ENCODE results near the gene OR5AR1.
"Not testable (repeated sequence)": the region's sequence is repeated elsewhere in the genome, so short reads cannot be mapped to it uniquely, and the experiment has no call there.

Gene OR5AR1

GRCh38 chr11:56659755-56660154, 3.7 kb upstream of the OR5AR1 start:
- no peak overlapping the region for H3K4me3 ChIP-seq (ENCODE audit: low read depth, low read length)
- DNase-seq (ENCODE audit: low read depth), result no peak
- no peak for TF ChIP-seq CTCF (conservative IDR thresholded peaks at IDR 0.05; ENCODE audit: low read depth, low read length)

DNA sequence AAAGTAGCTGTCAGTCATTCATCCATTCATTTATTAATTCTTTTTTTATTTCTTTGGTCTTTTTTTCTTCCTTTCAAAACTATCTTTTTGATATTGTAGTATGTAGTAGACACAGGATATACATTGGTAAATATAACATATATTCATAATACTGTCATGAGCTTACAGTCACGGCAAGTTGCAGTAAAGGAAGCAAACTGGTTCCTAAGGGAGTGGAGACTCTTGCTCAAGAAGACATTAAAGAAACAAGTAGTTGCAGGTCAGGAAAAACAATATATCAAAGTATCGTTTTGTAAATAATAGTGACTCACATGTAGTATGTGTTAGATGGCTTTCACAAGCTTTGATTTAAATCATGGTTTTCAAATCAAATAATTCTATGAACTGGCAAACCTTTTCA, 7.5 kb downstream of the OR5AR1 start:
- no peak for DNase-seq (ENCODE audit: low read depth)
- no peak for TF ChIP-seq CTCF (conservative IDR thresholded peaks at IDR 0.05; ENCODE audit: low read depth, low read length)
- no peak overlapping the region for H3K4me3 ChIP-seq (ENCODE audit: low read depth, low read length)

DNA sequence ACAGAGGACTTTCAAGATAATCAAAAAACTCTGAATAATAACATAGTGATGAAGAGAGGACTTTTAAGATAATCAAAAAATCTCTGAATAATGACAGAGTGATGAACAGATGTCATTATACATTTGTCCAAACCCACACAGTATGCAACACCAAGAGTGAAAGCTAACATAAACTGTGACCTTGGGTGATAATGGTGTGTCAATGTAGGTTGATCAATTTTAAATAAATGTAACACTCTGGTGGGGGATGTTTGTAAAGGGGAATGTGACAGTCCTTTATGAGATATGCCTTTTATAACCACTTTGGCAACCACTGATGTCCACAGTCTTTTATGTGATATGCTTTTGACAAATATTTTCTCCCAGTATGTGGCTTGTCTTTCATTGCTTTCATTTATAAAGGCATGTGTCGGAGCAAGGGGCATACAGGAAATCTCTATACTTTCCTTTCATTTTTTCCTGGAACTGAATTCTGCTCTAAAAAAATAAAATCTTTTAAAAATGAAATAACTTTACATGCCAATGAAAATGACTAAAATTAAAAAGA, 25.1 kb downstream of the OR5AR1 start:
- no peak overlapping the region for H3K4me3 ChIP-seq (ENCODE audit: low read depth, low read length)
- TF ChIP-seq CTCF (conservative IDR thresholded peaks at IDR 0.05; ENCODE audit: low read depth, low read length), result no peak
- no peak for DNase-seq (ENCODE audit: low read depth)

DNA sequence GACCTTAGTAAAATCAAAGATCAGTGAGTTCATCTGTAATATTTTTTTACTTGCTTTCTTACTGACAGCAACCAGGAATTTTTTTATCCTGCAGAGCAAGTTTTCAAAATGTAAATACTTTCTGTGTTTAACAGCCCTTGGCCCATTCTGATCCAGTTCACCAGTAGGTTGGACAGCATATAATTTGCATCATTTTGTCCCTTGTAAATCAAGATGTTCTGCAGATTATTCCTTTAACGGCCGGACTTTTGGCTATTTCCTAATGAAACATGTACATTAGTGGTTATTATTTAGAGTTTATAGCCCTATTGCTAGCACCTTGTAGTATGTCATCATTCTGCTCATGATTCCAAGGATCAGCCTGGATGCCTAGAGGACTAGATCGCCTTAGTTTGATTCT, 27.7 kb downstream of the OR5AR1 start:
- DNase-seq (ENCODE audit: low read depth); H3K4me3 ChIP-seq (ENCODE audit: low read depth, low read length): not testable (repeated sequence)

- DNase-seq (ENCODE audit: low read depth), result no peak
- TF ChIP-seq CTCF (conservative IDR thresholded peaks at IDR 0.05; ENCODE audit: low read depth, low read length), result no peak
- H3K4me3 ChIP-seq (ENCODE audit: low read depth, low read length), result no peak overlapping the region
These were observed 29.9 kb downstream of the OR5AR1 start for GRCh38 chr11:56693428-56693827.

DNA sequence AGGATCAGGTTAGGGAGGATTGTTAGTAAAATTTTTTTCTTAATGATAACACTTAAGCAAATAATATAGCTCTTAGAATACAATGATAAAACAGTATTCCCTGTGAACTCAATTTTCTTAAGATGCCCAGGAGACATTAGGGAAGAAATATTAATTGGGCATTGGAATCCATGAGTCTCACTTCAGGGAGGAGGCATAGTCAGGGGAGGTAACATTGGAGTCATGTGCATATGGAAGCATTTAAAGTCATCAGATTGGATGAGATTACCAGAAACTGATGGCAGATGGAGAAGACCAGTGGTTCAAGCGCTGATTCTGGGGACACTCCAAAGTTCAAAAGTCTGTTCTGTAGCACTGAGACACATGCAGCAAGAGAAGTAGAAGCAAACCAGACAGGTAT, 35.3 kb downstream of the OR5AR1 start, which contains the start of gene OR9G1:
Gene OR9G1 (plus strand): TSS at position 301 of the 400 bp plus-strand sequence. CDS start 1,293 bp downstream, outside the sequence.
- TF ChIP-seq CTCF (conservative IDR thresholded peaks at IDR 0.05; ENCODE audit: low read depth, low read length), result no peak
- H3K4me3 ChIP-seq (ENCODE audit: low read depth, low read length), result no peak within 1 kb of the TSS
- DNase-seq (ENCODE audit: low read depth), result no peak

DNA sequence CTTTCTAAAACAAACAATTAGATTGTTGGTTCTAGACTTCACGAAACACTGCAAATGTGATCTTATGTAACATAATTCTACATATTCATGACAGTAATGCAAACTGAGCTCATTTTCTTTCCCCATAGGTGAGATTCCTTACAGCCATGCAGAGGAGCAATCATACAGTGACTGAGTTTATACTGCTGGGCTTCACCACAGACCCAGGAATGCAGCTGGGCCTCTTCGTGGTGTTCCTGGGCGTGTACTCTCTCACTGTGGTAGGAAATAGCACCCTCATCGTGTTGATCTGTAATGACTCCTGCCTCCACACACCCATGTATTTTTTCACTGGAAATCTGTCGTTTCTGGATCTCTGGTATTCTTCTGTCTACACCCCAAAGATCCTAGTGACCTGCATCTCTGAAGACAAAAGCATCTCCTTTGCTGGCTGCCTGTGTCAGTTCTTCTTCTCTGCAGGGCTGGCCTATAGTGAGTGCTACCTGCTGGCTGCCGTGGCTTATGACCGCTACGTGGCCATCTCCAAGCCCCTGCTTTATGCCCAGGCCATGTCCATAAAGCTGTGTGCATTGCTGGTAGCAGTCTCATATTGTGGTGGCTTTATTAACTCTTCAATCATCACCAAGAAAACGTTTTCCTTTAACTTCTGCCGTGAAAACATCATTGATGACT, 36.9 kb downstream of the OR5AR1 start:
- DNase-seq (ENCODE audit: low read depth), result no peak
- H3K4me3 ChIP-seq (ENCODE audit: low read depth, low read length), result no peak overlapping the region
- no peak for TF ChIP-seq CTCF (conservative IDR thresholded peaks at IDR 0.05; ENCODE audit: low read depth, low read length)

Data from choroid plexus epithelial cell (primary cell).